Thyroid gland (tissue), 4 donors: ENCODE measurements around the gene KRT28.

Experiments
- CTCF ChIP-seq, 6 experiments: fragments of 200-600 bp in 3 of 6; fragments of 450-650 bp in 3 of 6; sonication (generic) in 3 of 6; IDR thresholded peaks; one replicate each; pipeline ENCODE4 v1.5.1; 2016 to 2019; ENCODE audit warnings: antibody characterized with exemption in 6 of 6, mild to moderate bottlenecking in 2 of 6, inconsistent platforms in 1 of 6, moderate library complexity in 1 of 6
- POLR2A ChIP-seq, 2 donors: fragments of 450-650 bp; IDR thresholded peaks; one replicate each; pipeline ENCODE4 v1.6.1; 2017; ENCODE audit warnings: antibody characterized with exemption in 2 of 2, mild to moderate bottlenecking in 2 of 2, moderate library complexity in 1 of 2

- TF ChIP-seq CTCF (IDR thresholded peaks at IDR 0.05) = no peak
- TF ChIP-seq POLR2A (IDR thresholded peaks at IDR 0.05) = no peak
These were observed at the start of gene KRT28 for GRCh38 chr17:40799859-40800258.
